ENCODE data around the gene KCNN4.

DNA sequence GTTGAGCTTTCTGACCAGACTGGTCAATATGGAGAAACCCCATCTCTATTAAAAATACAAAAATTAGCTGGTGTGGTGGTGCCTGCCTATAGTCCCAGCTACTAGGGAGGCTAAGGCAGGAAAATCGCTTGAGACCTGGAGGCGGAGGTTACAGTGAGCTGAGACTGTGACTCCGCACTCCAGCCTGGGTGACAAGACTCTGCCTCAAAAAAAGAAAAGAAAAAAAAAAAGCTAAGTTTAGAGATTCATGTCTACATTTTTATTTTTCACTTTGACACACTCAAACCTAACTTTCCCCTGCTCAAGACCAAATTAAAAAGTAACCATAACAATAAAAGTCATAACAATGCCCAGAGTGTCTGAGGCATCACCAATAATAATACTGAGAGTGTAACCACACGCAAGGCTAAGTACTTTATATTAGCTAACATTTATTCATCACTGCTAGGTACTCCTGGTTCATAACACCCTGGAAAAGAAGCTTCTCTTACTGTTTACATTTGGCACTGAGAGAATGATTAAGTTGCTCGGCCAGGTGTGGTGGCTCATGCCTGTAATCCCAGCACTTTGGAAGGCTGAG, 59.2 kb downstream of the KCNN4 start:
- TF ChIP-seq, protein P1, sequence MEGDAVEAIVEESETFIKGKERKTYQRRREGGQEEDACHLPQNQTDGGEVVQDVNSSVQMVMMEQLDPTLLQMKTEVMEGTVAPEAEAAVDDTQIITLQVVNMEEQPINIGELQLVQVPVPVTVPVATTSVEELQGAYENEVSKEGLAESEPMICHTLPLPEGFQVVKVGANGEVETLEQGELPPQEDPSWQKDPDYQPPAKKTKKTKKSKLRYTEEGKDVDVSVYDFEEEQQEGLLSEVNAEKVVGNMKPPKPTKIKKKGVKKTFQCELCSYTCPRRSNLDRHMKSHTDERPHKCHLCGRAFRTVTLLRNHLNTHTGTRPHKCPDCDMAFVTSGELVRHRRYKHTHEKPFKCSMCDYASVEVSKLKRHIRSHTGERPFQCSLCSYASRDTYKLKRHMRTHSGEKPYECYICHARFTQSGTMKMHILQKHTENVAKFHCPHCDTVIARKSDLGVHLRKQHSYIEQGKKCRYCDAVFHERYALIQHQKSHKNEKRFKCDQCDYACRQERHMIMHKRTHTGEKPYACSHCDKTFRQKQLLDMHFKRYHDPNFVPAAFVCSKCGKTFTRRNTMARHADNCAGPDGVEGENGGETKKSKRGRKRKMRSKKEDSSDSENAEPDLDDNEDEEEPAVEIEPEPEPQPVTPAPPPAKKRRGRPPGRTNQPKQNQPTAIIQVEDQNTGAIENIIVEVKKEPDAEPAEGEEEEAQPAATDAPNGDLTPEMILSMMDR (IDR thresholded peaks at IDR 0.05) = no peak
- no peak for TF ChIP-seq POLR2A (IDR thresholded peaks at IDR 0.05)
